ENCODE measurements around the gene ATP6V0D1. TPM values are rescaled to one million over a fixed set of nuclear protein-coding genes. Genes with fewer than 3 reads are reported as not detected.

ATP6V0D1 gene
- total RNA-seq (2014; rRNA removed; shearing (Covaris generic)), result 48.6 and 49.4 TPM in 2 replicates

- Histone ChIP-seq H3K27ac (peak within 1 kb of the TSS; percentile 40), H3K36me3 (no peaks in the 10 kb centered on the region), H3K4me3 (peak within 1 kb of the TSS; percentile 82), H3K4me1 (no peaks in the 10 kb centered on the region; the same call in 1 of the 2 replicates), H3K27me3 (no peaks in the 10 kb centered on the region), H3K9me3 (replicated peaks) (no peaks in the 10 kb centered on the region)
- peak; percentile 99 for DNase-seq
Observed at GRCh38 chr16:67480833-67481560, at the start of gene ATP6V0D1. TSS of gene ATP6V0D1 (minus strand) at chr16:67481157. CDS start at chr16:67481086, 71 bp downstream.

- Histone ChIP-seq H3K27me3 (no peaks in the 10 kb centered on the region), H3K36me3 (no peaks in the 10 kb centered on the region), H3K27ac (peak overlapping the region; percentile 79), H3K4me3 (peak overlapping the region; percentile 98), H3K9me3 (replicated peaks) (no peaks in the 10 kb centered on the region), H3K4me1 (no peaks in the 10 kb centered on the region; the same call in 1 of the 2 replicates)
- peak; percentile 67 to 77 for DNase-seq
Observed at GRCh38 chr16:67530013-67530939, 49.3 kb upstream of the ATP6V0D1 start.

GRCh38 chr16:67529582-67530012, 48.6 kb upstream of the ATP6V0D1 start:
- H3K27me3 ChIP-seq, result no peaks in the 10 kb centered on the region; the same call in 1 of the 2 replicates
- peak overlapping the region; percentile 79 for H3K27ac ChIP-seq
- H3K4me1 ChIP-seq, result no peaks in the 10 kb centered on the region; the same call in 1 of the 2 replicates
- peak overlapping the region; percentile 98 for H3K4me3 ChIP-seq
- no peaks in the 10 kb centered on the region for H3K36me3 ChIP-seq
- no peak for DNase-seq
- no peaks in the 10 kb centered on the region for H3K9me3 ChIP-seq (replicated peaks)

GRCh38 chr16:67528870-67529581, 48.1 kb upstream of the ATP6V0D1 start:
- Histone ChIP-seq H3K27me3 (no peaks in the 10 kb centered on the region; the same call in 1 of the 2 replicates), H3K4me1 (no peaks in the 10 kb centered on the region; the same call in 1 of the 2 replicates)
- peak; percentile 40 to 45 for DNase-seq

GRCh38 chr16:67528222-67528869, 47.4 kb upstream of the ATP6V0D1 start, which contains the start of gene RIPOR1:
TSS of gene RIPOR1 (plus strand) at chr16:67528829. CDS start at chr16:67538447, 9,618 bp downstream.
- no peaks in the 10 kb centered on the region; the same call in 1 of the 2 replicates for H3K27me3 ChIP-seq
- H3K9me3 ChIP-seq (replicated peaks), result no peaks in the 10 kb centered on the region
- H3K4me1 ChIP-seq, result no peaks in the 10 kb centered on the region; the same call in 1 of the 2 replicates
- no peaks in the 10 kb centered on the region for H3K36me3 ChIP-seq
- H3K27ac ChIP-seq, result peak within 1 kb of the TSS; percentile 79
- H3K4me3 ChIP-seq, result peak within 1 kb of the TSS; percentile 98
- DNase-seq, result peak; percentile 46 to 61

More at GRCh38 chr16:67528870-67529581, 48.1 kb upstream of the ATP6V0D1 start:
- peak overlapping the region; percentile 79 for H3K27ac ChIP-seq
- peak overlapping the region; percentile 98 for H3K4me3 ChIP-seq
- H3K9me3 ChIP-seq (replicated peaks), result no peaks in the 10 kb centered on the region
- no peaks in the 10 kb centered on the region for H3K36me3 ChIP-seq

GRCh38 chr16:67526149-67526791, 45.3 kb upstream of the ATP6V0D1 start:
- no peaks in the 10 kb centered on the region; the same call in 1 of the 2 replicates for H3K27me3 ChIP-seq
- DNase-seq, result no peak
- no peaks in the 10 kb centered on the region for H3K9me3 ChIP-seq (replicated peaks)
- no peaks in the 10 kb centered on the region for H3K36me3 ChIP-seq
- no peak overlapping the region for H3K27ac ChIP-seq
- H3K4me1 ChIP-seq, result no peaks in the 10 kb centered on the region; the same call in 1 of the 2 replicates
- H3K4me3 ChIP-seq, result no peak overlapping the region

GRCh38 chr16:67525176-67525860, 44.4 kb upstream of the ATP6V0D1 start:
- H3K4me1 ChIP-seq, result no peaks in the 10 kb centered on the region
- no peak for DNase-seq
- H3K27me3 ChIP-seq, result no peaks in the 10 kb centered on the region; the same call in 1 of the 2 replicates
- H3K27ac ChIP-seq, result no peak overlapping the region
- no peaks in the 10 kb centered on the region for H3K9me3 ChIP-seq (replicated peaks)
- H3K4me3 ChIP-seq, result no peak overlapping the region
- no peaks in the 10 kb centered on the region for H3K36me3 ChIP-seq

- Histone ChIP-seq H3K27me3 (no peaks in the 10 kb centered on the region; the same call in 1 of the 2 replicates), H3K36me3 (no peaks in the 10 kb centered on the region)
Observed at GRCh38 chr16:67521095-67521804, 40.3 kb upstream of the ATP6V0D1 start.

GRCh38 chr16:67519242-67519641, 38.3 kb upstream of the ATP6V0D1 start:
- no peak for DNase-seq
- H3K36me3 ChIP-seq, result no peaks in the 10 kb centered on the region
- H3K4me1 ChIP-seq, result no peaks in the 10 kb centered on the region
- H3K27me3 ChIP-seq, result no peaks in the 10 kb centered on the region
- H3K9me3 ChIP-seq (replicated peaks), result no peaks in the 10 kb centered on the region
- no peak overlapping the region for H3K4me3 ChIP-seq
- no peak overlapping the region for H3K27ac ChIP-seq

More at GRCh38 chr16:67521095-67521804, 40.3 kb upstream of the ATP6V0D1 start:
- Histone ChIP-seq H3K9me3 (replicated peaks) (no peaks in the 10 kb centered on the region), H3K27ac (no peak overlapping the region), H3K4me1 (no peaks in the 10 kb centered on the region), H3K4me3 (peak overlapping the region; percentile 50)
- peak; percentile 88 to 94 for DNase-seq

- no peaks in the 10 kb centered on the region for H3K4me1 ChIP-seq
- no peak overlapping the region for H3K27ac ChIP-seq
- no peaks in the 10 kb centered on the region for H3K36me3 ChIP-seq
- DNase-seq, result no peak
- no peaks in the 10 kb centered on the region for H3K9me3 ChIP-seq (replicated peaks)
- H3K27me3 ChIP-seq, result no peaks in the 10 kb centered on the region
- H3K4me3 ChIP-seq, result no peak overlapping the region
Observed at GRCh38 chr16:67518676-67519075, 37.7 kb upstream of the ATP6V0D1 start.

- Histone ChIP-seq H3K36me3 (no peaks in the 10 kb centered on the region), H3K9me3 (replicated peaks) (no peaks in the 10 kb centered on the region), H3K4me3 (no peak overlapping the region), H3K4me1 (no peaks in the 10 kb centered on the region), H3K27ac (no peak overlapping the region), H3K27me3 (no peaks in the 10 kb centered on the region)
- no peak for DNase-seq
Observed at GRCh38 chr16:67517661-67518423, 36.9 kb upstream of the ATP6V0D1 start.

GRCh38 chr16:67517155-67517445, 36.1 kb upstream of the ATP6V0D1 start:
- no peak for DNase-seq
- Histone ChIP-seq H3K4me3 (no peak overlapping the region), H3K9me3 (replicated peaks) (no peaks in the 10 kb centered on the region), H3K27me3 (no peaks in the 10 kb centered on the region), H3K36me3 (no peaks in the 10 kb centered on the region), H3K4me1 (no peaks in the 10 kb centered on the region), H3K27ac (no peak overlapping the region)

Measured in SJCRH30 (cell line).